GM13976 (cell line): ENCODE measurements around the gene TSPAN3.
A peak's percentile ranks its signal among the peaks of the same experiment; 100 is the strongest.

Source experiments
- DNase-seq: peaks from one replicate; pipeline ENCODE4 v3.0.0; 2012; ENCODE audit warnings: low spot score
- CTCF ChIP-seq: IDR thresholded peaks from 2 replicates; pipeline ENCODE4 v1.5.1; 2012; ENCODE audit warnings: borderline replicate concordance, mild to moderate bottlenecking; ENCODE audit not compliant: insufficient read depth; ENCODE audit errors: extremely low read depth, missing control alignments, control extremely low read depth
- in situ Hi-C: fragments of 300-500 bp; cut with MboI; formaldehyde crosslinking; loops from one replicate; pipeline ENCODE4 v1.12.0; 2022; ENCODE audit warnings: low sequenced_read_pairs, mixed read lengths, inconsistent platforms; ENCODE audit not compliant: unreplicated experiment

The TSPAN3 gene

DNA sequence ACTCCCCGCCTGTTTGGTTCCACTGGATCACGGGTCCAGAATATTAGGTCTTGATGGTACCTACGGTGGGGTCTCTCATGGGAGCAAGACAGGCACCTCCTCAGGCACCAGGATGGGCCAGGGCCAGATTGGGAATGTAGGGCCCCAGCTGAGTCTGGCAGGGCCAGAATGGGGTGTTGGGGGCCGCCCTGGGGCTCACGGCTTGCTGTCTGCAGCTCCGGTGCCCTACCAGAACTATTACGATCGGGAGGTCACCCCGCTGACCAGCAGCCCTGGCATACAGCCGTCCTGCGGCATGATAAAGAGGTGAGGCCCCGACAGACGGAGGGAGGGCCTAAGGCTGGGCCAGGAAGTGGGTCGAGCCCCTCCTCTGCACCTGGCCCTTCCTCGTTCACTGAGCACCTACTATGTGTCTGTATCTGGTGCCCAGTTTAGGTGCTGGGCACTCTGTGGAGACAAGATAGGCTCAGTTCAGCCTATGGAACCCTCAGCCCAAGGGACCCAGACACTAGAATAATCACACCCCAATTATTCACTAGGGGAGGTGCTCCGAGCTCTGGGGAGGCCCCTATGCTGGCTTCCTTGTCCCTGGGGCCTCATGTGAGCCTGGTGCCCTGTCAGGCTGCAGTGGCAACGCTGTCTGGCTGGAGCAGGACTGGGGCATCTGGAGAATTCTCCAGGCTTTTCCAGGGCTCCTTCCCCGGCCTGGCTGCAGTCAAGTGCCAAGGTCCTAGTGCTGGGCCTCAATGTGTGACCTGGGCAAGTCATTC lies 38.1 kb downstream of the TSPAN3 start:
- in situ Hi-C loops, result no loop called here
- no peak for TF ChIP-seq CTCF
- DNase-seq, result peak; percentile 19

DNA sequence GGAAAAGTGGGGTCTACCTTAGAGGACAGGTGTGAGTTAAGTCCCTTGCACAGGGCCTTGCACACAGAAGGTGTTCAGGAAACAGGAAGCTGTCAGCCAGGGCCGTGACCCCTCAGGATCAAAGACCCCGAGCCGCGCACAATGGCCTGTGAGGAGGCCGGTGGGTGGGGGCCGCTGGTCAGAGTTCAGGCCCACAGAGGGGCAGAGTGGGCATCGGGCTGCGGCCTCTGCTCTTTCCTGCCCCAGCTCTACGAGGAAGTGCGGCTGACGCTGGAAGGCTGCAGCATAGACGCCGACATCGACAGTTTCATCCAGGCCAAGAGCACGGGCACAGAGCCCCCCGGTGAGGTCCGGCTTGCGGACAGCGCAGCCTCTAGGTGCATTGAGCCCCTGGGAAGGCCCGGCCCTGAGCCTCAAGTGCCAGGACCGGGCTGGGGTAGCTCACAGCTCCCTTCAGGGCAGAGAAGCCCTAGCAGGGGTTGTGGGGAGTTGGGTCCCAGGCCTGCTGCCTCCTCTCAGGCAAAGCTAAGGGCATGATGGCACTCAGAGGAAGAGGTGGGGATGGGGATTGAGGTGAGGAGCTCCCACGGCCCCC lies 38.8 kb downstream of the TSPAN3 start:
- TF ChIP-seq CTCF, result no peak
- in situ Hi-C loops, result no loop called here
- DNase-seq, result no peak

- in situ Hi-C loops, result no loop called here
- peak; percentile 74 for DNase-seq
- TF ChIP-seq CTCF, result peak; percentile 61
Observed at GRCh38 chr15:77031376-77032050, 39.4 kb downstream of the TSPAN3 start.

- in situ Hi-C loops, result no loop called here
- DNase-seq, result peak; percentile 19
- no peak for TF ChIP-seq CTCF
Observed at GRCh38 chr15:77030928-77031375, 40.0 kb downstream of the TSPAN3 start.

DNA sequence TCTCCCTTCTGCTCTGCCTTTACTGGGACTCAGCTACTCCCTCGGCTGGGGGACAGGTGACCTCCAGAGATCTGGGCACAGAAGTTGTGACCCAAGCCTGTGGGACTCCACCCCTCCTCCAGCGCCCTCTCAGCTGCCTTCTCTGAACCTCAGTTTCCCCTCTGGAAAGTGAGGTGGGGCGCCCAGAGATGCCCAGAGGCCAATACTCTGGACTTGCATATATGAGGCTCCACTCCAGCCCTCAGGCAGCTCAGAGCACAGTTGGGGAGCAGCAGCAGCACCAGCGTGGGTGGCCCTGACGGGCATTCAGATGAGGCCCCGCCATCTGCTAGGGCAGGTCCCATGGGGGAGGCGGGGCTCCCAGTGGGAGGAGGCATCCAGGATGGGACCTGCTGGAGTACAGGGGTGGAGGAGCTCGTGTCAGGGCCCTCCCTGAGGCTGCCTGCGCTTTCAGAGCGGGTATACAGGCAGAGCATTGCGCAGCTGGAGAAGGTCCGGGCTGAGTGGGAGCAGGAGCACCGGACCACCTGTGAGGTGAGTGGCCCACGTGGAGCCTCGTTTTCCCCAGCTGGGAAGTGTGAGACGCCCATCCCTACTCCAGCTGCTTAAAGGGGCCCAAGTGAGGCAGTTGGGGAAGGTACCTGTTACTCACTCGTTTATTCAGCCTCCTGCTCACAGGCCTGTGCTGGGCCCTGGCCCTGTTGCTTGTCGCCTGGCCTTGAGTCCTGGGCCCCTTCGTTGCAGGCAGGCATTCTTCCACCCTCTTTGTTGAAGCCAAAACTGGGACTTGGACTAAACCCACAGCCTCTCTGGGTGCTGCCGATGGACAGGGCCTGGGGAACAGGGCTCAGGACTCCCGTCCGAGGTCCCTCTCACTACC lies 40.6 kb downstream of the TSPAN3 start:
- TF ChIP-seq CTCF, result no peak
- peak; percentile 33 for DNase-seq
- in situ Hi-C loops, result no loop called here

- in situ Hi-C loops, result no loop called here
- no peak for TF ChIP-seq CTCF
Observed at GRCh38 chr15:77029166-77030047, 41.5 kb downstream of the TSPAN3 start.

More at GRCh38 chr15:77029166-77030047, 41.5 kb downstream of the TSPAN3 start:
- DNase-seq, result peak; percentile 13
